Breast epithelium (tissue), 4 donors: ENCODE measurements around the gene ACADVL. TPM values are rescaled to one million over a fixed set of nuclear protein-coding genes. Genes with fewer than 3 reads are reported as not detected.

Experiments
- DNase-seq, 2 donors: peaks; one replicate each; pipeline ENCODE4 v3.0.0-alpha.2; 2019; ENCODE audit warnings: low spot score in 2 of 2
- H3K27ac ChIP-seq, 2 donors: fragments of 200-600 bp; sonication (generic) in 1 of 2; one replicate each; pipeline ENCODE4 v1.5.1; 2016 to 2019; ENCODE audit warnings: mild to moderate bottlenecking in 1 of 2
- H3K27me3 ChIP-seq, 2 donors: fragments of 200-600 bp; sonication (generic) in 1 of 2; one replicate each; pipeline versions ENCODE4 v1.5.1 to v1.6.0; 2017 to 2019; ENCODE audit warnings: control low read depth in 1 of 2, mild to moderate bottlenecking in 1 of 2
- H3K36me3 ChIP-seq: fragments of 200-600 bp; one replicate; pipeline ENCODE4 v1.5.1; 2019
- H3K4me1 ChIP-seq, 2 donors: fragments of 200-600 bp; sonication (generic); one replicate each; pipeline ENCODE4 v1.5.1; 2016 to 2019; ENCODE audit warnings: control low read depth in 1 of 2
- H3K4me3 ChIP-seq, 3 donors: fragments of 200-600 bp; sonication (generic); 1 replicate in 2 of 3; 2 replicates in 1 of 3; pipeline ENCODE4 v1.5.1; 2016 to 2019; ENCODE audit warnings: mild to moderate bottlenecking in 3 of 3, moderate library complexity in 2 of 3
- H3K9me3 ChIP-seq, 2 donors: fragments of 200-600 bp; sonication (generic) in 1 of 2; one replicate each; pipeline ENCODE4 v1.5.1; 2016 to 2019; ENCODE audit warnings: control low read depth in 1 of 2
- POLR2A ChIP-seq: fragments of 450-650 bp; IDR thresholded peaks from one replicate; pipeline ENCODE4 v1.6.1; 2016; ENCODE audit warnings: antibody characterized with exemption, mild to moderate bottlenecking, moderate library complexity
- POLR2AphosphoS5 ChIP-seq, 3 donors: sonication (generic); formaldehyde crosslinking; IDR thresholded peaks; one replicate each; pipeline ENCODE4 v1.6.1; 2017; ENCODE audit warnings: antibody characterized with exemption in 3 of 3
- intact Hi-C: fragments of 100-400 bp; cut with DNase I; formaldehyde crosslinking; loops from one replicate; pipeline ENCODE4 v1.15.1; 2023; ENCODE audit warnings: low total_unique reads
- total RNA-seq, 3 donors: library from RNA; depleted of rRNA; stranded (reverse); fragments of >200 nt; gene quantifications; one replicate each; pipeline ENCODE4 v1.1.0, GENCODE V29; 2016
- TF ChIP-seq, protein P1 (sequence below), 3 donors: fragments of 450-650 bp; IDR thresholded peaks; one replicate each; pipeline ENCODE4 v1.5.1; 2016 to 2017; ENCODE audit warnings: antibody characterized with exemption in 3 of 3, mild to moderate bottlenecking in 3 of 3, moderate library complexity in 3 of 3

The ACADVL gene
- total RNA-seq, 3 donors from 2014 or later: 421 to 1,002 (median 829) TPM

DNA sequence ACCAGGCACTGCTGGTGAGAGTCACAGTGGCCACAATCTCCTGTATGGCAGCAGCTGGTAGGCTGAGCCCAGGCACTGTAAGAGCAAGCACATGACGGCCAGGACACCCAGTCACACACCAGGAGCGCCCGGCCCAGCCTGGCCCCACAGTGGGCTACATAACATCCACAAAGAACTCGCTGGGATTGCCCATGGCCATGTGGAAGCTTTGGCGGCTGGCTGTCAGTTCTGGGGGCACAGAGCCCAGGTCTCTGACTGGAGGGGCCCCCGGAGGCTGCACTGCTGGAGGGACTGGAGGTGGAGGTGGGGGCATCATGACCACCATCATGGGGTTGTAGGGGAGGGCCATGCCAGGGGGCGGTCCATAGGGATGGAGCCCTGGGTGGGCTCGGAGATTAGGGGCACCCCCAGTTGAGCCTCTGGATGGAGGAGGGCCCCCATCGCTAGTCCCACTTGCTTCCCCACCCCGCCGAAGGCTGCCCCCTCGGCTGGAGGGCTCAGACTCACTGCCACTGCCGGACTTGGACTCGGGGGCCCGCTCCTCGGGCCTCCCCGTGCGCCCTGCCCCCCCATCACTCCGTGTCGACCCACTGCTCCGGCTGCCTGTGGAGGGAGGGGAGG lies 6.1 kb downstream of the ACADVL start:
- H3K27ac ChIP-seq: peak overlapping the region; percentile 21 to 88
- no peaks in the 10 kb centered on the region for H3K9me3 ChIP-seq
- intact Hi-C loops: no loop called here
- H3K36me3 ChIP-seq: no peaks in the 10 kb centered on the region
- peaks cover 3 to 8% of the 10 kb centered on the region in 2 donors for H3K4me1 ChIP-seq
- TF ChIP-seq POLR2A (no peak), POLR2AphosphoS5 (IDR thresholded peaks at IDR 0.05) (no peak)
- TF ChIP-seq, protein P1, sequence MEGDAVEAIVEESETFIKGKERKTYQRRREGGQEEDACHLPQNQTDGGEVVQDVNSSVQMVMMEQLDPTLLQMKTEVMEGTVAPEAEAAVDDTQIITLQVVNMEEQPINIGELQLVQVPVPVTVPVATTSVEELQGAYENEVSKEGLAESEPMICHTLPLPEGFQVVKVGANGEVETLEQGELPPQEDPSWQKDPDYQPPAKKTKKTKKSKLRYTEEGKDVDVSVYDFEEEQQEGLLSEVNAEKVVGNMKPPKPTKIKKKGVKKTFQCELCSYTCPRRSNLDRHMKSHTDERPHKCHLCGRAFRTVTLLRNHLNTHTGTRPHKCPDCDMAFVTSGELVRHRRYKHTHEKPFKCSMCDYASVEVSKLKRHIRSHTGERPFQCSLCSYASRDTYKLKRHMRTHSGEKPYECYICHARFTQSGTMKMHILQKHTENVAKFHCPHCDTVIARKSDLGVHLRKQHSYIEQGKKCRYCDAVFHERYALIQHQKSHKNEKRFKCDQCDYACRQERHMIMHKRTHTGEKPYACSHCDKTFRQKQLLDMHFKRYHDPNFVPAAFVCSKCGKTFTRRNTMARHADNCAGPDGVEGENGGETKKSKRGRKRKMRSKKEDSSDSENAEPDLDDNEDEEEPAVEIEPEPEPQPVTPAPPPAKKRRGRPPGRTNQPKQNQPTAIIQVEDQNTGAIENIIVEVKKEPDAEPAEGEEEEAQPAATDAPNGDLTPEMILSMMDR (IDR thresholded peaks at IDR 0.05): no peak
- H3K4me3 ChIP-seq: no peak overlapping the region
- no peaks in the 10 kb centered on the region for H3K27me3 ChIP-seq
- no peak for DNase-seq

DNA sequence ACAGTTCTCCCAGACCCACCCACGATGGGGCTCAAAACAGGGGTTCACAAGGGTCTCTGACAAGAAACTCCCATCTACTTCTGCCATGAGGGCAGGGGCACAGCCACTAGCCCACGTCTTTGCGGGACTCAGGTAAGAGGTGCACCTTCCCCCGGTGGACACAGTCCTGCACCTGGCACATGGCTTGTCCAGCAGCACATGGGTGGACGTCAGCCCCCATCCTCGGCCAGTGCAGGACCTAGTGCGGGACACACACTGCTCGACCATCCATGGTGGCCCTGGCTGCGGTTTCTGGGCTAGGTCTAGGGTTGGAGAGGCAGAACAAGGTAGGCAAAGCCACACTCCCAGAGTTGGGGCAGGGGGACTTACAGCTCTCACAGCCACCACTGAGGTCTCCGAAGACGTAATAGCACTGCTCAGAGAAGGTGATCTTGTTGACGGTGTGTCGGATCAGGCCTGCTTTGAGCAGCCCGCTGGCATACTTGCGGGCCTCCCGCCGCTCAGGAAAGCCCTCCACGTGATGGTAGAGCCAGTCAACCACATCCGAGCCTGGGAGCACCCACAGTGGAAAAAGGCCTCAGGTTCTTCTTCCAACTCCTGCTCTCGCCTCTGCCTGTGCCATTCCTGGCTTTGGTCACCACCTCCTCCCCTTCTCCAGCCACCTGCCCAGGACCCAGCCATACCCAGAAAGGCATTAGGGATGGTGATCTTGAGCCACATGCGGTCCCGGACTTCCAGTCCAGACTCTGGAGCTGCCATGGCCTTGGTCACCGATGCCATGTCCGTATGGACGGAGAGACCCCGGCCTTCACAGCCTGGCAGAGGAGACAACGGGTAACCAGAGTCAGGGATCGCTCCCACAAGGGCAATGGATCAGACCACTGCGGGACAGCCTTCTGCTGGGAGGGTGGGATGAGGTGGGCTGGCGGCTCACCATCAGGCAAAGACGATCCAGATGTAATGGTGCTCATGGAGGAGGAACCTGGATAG lies 7.3 kb downstream of the ACADVL start:
- H3K27me3 ChIP-seq: no peaks in the 10 kb centered on the region
- DNase-seq: no peak
- intact Hi-C loops: no loop called here
- no peaks in the 10 kb centered on the region for H3K9me3 ChIP-seq
- no peaks in the 10 kb centered on the region for H3K36me3 ChIP-seq
- H3K4me3 ChIP-seq: no peak overlapping the region
- H3K27ac ChIP-seq: peak overlapping the region; percentile 69 to 88
- peaks cover 0 to under 1% of the 10 kb centered on the region in 2 donors for H3K4me1 ChIP-seq
- TF ChIP-seq POLR2A: no peak
- TF ChIP-seq, protein P1 (IDR thresholded peaks at IDR 0.05): no peak
- TF ChIP-seq POLR2AphosphoS5 (IDR thresholded peaks at IDR 0.05): no peak

DNA sequence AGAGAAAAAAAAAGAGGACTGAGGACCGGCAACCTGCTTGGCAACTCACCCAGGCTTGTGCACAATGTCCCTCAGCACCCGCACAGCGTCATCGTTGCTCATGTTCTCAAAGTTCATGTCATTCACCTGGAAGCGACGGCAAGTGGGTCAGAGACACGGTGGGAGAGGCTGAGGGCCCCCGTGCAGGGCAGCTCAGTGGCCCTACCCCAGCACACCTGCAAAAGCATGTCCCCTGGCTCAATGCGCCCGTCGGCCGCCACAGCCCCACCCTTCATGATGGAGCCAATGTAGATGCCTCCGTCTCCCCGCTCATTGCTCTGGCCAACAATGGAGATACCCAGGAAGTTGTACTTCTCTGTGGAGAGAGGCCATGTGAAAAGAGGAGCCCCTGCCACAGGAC lies 9.2 kb downstream of the ACADVL start:
- Histone ChIP-seq H3K36me3 (no peaks in the 10 kb centered on the region), H3K27me3 (no peaks in the 10 kb centered on the region), H3K27ac (peak overlapping the region; percentile 69 to 88), H3K4me3 (no peak overlapping the region), H3K9me3 (no peaks in the 10 kb centered on the region), H3K4me1 (peaks cover 0 to 3% of the 10 kb centered on the region in 2 donors)
- DNase-seq: no peak
- TF ChIP-seq POLR2A: no peak
- TF ChIP-seq, protein P1 (IDR thresholded peaks at IDR 0.05): no peak
- no peak for TF ChIP-seq POLR2AphosphoS5 (IDR thresholded peaks at IDR 0.05)
- intact Hi-C loops: no loop called here

DNA sequence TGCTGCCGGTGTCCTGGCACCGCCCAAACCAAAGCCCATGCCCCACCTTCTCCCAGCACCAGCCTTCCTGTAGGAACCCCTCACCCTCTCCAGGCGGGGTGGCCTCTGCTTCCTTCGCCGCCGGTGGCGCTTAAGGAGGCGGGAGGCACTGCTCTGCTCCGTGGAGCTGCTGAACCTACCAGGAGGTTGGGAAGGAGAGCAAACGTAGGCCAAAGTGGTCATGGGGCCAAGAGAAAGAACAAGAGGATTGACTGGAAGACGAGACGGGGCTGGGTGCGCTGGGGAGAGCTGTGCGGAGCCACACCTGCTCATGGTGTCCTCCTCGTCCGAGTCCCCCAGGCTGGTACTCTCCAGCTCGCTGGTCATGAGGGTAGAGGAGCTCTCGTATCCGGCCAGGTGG lies 9.8 kb downstream of the ACADVL start:
- H3K9me3 ChIP-seq: no peaks in the 10 kb centered on the region
- H3K27ac ChIP-seq: peak overlapping the region in 1 of 2 donors; percentile 88
- intact Hi-C loops: no loop called here
- no peak for TF ChIP-seq POLR2AphosphoS5 (IDR thresholded peaks at IDR 0.05)
- no peak for TF ChIP-seq POLR2A
- TF ChIP-seq, protein P1 (IDR thresholded peaks at IDR 0.05): no peak
- no peaks in the 10 kb centered on the region for H3K27me3 ChIP-seq
- no peaks in the 10 kb centered on the region for H3K36me3 ChIP-seq
- no peak for DNase-seq
- no peak overlapping the region for H3K4me3 ChIP-seq
- peaks cover 0 to 3% of the 10 kb centered on the region in 2 donors for H3K4me1 ChIP-seq

DNA sequence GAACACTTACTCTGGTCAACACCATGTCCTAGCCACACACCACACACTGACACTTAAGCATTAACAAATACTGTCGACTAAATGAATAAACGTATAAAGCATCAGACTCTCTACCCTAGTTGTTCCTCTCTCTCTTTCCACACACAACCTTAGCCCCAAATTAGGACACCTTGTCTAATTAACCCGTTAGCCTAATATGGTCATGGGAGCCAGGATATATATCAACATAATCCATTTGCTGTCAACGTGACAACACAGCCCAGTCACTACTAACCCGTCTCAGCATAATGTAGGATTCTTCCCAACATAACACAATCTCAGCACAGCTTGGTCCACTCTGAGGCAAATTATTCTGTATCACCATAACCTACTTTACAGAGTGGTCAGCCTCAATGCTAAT lies 12.4 kb downstream of the ACADVL start:
- Histone ChIP-seq H3K9me3 (no peaks in the 10 kb centered on the region), H3K4me1 (peaks cover 0 to 12% of the 10 kb centered on the region in 2 donors), H3K27ac (no peak overlapping the region), H3K4me3 (peak overlapping the region in 1 of 3 donors; percentile 98), H3K27me3 (no peaks in the 10 kb centered on the region), H3K36me3 (no peaks in the 10 kb centered on the region)
- no peak for DNase-seq
- TF ChIP-seq, protein P1 (IDR thresholded peaks at IDR 0.05): no peak
- intact Hi-C loops: no loop called here
